SKM-1 (cell line): Measurements from ENCODE around the gene DESI1.
"Not testable (repeated sequence)": the region's sequence is repeated elsewhere in the genome, so short reads cannot be mapped to it uniquely, and the experiment has no call there.

Source experiments
- DNase-seq: peaks from one replicate; lab custom pipeline; 2025; ENCODE audit not compliant: unreplicated experiment; lab: John Stamatoyannopoulos, UW

DESI1 gene

GRCh38 chr22:41562461-41562860 lies 58.4 kb downstream of the DESI1 start:
- DNase-seq, result no peak

- no peak for DNase-seq
These were observed 59.1 kb downstream of the DESI1 start for GRCh38 chr22:41561788-41562187.

- no peak for DNase-seq
These were observed 59.5 kb downstream of the DESI1 start for GRCh38 chr22:41561335-41561734.

- no peak for DNase-seq
These were observed 60.8 kb downstream of the DESI1 start for GRCh38 chr22:41560095-41560471.

GRCh38 chr22:41558241-41558630 lies 62.6 kb downstream of the DESI1 start:
- not testable (repeated sequence) for DNase-seq

- DNase-seq, result no peak
These were observed 63.2 kb downstream of the DESI1 start for GRCh38 chr22:41557401-41558240.

- DNase-seq, result no peak
These were observed 64.3 kb downstream of the DESI1 start for GRCh38 chr22:41556561-41556960.

- no peak for DNase-seq
These were observed 65.4 kb downstream of the DESI1 start for GRCh38 chr22:41555325-41555982.

- no peak for DNase-seq
These were observed 68.8 kb downstream of the DESI1 start for GRCh38 chr22:41551877-41552582.

- DNase-seq, result no peak
These were observed 69.8 kb downstream of the DESI1 start for GRCh38 chr22:41550952-41551491.

GRCh38 chr22:41548830-41549211 lies 72.0 kb downstream of the DESI1 start:
- DNase-seq, result no peak
